ENCODE data around the gene KANSL1.

- no peak for TF ChIP-seq CTCF (IDR thresholded peaks at IDR 0.05 in 2 of 3, conservative IDR thresholded peaks at IDR 0.05 in 1 of 3; ENCODE audit: control insufficient read depth in 2 of 3, extremely low read depth in 1 of 3, insufficient read depth in 1 of 3, low read depth in 3 of 3, low read length in 3 of 3)
- no peak for TF ChIP-seq POLR2A (IDR thresholded peaks at IDR 0.05; ENCODE audit: low read depth, low read length)
Measured at GRCh38 chr17:46003907-46004748, 189.1 kb downstream of the KANSL1 start.
